ENCODE results near the gene CYP24A1.

Gene CYP24A1

DNA sequence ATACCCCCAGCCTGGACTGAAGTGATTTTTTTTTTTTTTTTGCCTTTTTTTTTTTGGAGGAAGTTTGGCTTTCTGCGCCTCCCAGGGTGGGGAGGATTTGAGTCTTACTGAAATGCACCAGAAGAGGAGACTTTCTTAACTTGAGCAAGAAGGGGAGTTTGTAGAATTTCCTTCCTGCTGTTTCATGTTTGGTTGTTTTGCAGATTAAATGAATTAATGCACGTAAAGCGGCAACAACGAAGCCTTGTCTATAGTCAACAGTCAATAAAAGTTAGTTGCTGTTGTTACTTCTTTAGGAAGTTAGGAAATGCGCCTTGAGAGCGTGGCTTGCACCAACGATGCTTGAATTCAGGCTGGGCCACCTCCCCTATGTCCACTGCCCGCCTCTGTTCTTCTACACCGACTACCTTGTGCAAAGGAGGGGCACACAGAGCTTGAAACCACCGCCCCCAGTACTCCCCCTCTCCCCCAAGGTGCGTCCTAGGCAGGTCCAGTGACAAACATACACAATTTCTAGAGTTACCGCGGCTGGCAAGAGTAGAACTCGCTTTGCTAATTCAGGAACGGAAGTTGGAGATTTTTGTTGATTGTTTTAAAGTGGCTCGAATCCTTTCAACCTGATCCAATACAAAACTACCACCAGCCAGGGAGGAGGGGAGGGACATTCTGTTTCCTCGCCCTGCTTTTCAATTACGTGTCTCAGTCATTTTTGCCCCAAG lies 830 bp upstream of the CYP24A1 start:
- DNase-seq (ENCODE audit: low read depth), result no peak

DNA sequence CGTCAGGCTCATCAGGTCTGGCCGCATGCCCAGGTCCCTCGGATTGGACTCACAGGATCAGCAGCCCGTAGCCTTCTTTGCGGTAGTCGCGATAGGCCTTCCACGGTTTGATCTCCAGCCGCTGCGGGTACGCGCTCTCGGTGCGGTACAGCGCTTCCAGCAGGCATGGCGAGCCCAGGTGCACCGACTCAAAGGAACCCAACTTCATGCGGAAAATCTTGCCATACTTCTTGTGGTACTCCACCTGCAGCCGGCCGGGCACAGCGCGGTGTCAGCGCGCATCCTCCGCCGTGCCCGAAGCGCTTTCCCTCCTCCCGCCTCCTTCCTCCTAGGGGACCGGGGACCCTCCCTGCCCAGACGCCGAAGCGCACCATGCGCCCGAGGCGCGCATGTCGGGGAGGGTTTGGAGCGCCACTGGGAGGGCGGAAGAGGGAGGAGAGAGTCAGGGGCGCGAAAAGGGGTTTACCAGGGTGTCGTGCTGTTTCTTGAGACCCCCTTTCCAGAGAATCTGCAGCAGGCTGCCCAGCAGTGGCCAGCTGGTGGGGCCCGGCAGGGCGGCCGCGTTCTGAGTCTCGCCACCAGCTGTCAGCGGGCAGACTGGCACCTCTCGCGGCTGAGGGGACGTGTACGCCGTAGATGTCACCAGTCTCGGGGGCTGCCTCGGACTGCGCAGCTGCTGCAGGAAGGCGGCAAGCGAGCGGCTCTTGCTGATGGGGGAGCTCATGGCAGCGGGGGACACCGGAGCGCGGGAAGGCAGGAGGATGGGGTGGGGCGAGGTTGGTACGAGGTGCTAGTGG lies 732 bp downstream of the CYP24A1 start:
- DNase-seq (ENCODE audit: low read depth), result no peak

DNA sequence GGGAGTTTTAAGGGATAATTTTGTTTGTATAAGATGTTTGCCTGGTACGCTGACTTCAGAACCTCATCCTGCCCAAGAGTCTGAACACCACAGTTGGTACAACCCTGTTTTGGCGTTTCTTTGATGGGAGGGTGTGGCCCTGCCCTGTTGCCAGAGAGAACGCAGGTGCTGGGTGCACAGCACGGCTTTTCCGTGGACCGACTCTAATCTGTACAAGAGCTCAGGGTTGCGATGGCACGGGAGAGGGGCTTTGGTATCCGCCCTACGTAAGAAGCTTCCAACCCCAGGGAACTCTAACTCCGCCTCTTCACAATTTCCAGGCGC lies 1.3 kb downstream of the CYP24A1 start:
- no peak for DNase-seq (ENCODE audit: low read depth)

DNA sequence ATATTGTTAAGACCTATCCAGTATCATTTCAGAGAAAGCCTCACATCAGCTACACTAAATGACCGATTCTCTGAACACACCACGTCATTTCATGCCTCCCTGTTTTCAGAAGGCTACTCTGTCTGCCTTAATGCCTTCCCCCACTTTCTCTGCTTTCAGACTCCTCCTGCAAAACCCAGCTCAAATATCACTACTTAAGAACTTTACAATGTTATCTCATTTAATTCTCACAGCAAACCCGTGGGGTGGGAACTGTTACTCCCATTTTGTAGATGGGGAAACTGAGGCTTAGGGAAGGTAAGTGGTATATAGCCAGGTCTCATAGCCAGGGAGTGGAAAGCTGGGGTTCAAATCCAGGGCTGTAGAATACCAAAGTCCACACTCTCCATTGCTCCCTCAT lies 2.8 kb downstream of the CYP24A1 start:
- DNase-seq (ENCODE audit: low read depth), result no peak

DNA sequence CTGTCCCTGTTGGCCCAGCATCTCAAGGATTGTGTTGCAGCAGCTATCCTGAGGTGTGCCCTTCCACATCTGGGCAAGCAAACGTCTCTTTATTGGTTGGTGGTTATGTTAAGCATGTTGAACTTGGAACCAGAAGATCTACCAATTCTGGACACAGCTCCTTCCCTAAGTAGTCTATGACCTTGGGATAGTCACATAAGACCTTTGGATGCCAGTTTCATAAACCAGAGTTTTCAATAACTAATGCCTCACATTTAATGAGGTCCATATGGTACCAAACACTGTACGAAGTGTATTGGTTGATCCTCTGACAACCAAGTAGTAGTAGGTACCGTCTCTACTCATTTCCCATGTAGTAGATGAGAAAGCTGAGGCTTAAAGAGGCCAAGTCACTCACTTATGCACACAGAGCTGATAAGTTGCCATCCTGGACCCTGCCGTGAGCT lies 3.7 kb downstream of the CYP24A1 start:
- no peak for DNase-seq (ENCODE audit: low read depth)

DNA sequence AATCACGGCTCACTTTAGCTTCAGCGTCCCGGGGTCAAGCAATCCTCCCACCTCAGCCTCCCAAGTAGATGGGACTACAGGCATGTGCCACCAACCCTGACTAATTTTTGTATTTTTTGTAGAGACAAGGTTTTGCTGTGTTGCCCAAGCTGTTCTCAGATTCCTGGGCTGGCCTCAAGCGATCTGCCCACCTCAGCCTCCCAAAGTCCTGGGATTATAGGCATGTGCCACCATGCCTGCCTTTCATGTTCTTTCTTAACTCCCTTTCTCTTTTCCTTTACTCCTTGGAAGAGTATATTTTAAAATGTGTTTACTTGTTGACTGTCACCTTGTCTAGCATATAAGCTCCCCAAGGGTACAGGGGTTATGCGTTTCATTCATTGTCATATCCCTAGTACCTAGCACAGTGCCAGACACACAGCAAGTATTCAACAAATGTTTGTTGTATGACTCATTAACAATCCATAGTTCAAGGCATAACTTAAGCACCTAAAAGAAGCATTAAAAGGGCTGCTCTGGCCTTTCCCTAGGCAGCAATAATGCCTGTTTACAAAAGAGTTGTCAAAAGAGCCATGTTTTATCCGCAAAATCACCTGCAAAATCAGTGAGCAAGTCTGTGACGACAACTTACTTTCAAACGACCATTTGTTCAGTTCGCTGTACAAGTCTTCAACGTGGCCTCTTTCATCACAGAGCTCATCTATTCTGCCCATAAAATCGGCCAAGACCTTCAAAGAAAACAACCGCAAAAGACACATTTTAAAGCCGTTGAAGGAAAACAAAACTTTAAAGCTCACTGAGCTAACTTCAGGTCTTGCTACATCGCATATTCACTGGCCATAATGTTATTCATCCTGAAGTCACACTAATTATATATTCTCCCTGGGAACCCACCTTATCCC lies 4.6 kb downstream of the CYP24A1 start:
- DNase-seq (ENCODE audit: low read depth), result no peak

DNA sequence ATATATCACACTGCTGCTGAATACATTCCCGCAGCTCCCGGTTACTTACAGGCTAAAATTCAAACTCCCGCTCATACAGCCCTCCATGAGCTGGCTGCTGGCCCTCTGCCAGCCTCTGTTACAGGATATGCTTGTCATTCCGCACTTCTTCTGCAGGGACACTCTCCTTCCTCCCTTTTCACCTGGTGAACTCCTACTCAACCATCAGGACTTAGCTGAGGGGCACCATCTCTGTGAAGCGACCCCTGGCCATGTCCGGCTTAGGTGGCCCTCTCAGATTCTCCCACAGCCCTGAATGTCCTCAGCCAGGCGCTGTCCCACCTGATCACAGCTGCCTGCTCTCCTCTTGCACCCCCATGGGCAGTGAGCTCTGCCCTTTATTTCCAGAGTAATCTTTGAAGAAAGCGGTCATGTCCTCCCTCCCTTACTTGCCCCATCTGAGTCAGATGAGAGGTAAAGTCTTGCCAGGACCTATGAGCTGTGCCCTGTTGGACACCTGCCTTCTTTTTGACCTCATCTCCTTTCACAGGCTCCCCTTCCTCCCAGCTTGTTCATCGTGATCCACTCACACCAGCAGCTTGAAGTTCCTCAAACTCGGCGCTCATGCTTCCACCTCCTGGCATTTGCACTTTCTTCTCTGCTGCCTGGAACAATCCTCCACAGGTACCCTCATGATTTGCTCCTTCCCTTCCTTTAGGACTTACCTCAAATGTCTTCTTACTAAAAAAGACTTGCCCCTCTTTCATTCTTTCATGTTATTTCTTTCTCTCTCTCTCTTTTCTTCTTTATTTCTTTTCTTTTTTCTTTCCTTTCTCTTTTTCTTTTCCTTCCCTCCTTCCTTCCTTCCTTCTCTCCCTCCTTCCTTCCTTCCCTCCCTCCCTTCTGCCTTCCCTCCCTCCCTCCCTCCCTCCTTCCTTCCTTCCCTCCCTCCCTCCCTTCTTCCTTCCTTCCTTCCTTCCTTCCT lies 5.6 kb downstream of the CYP24A1 start:
- DNase-seq (ENCODE audit: low read depth), result no peak

DNA sequence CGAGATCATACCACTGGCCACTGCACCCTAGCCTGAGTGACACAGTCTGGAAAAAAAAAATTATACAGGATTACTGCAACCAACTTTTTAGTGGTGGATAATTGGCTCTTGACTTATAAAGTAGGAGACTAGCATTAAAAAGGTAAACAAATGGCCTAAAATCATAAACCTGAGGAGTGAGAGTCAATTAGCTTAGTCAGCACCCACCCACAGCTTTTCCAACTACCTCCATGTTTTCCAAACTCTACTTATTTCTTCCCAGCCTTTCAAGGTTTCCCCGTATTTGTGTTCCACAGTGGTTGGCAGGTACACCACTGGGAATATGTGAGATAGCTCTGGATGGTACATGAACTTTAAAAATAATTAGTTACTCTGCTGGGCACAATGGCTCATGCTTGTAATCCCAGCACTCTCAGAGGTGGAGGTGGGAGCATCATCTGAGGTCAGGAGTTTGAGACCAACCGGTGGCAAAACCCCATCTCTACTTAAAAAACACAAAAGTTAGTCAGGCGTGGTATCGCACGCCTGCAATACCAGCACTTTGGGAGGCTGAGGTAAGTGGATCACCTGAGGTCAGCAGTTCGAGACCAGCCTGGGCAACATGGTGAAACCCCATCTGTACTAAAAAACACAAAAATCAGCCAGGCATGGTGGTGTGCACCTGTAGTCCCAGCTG lies 6.7 kb downstream of the CYP24A1 start:
- no peak for DNase-seq (ENCODE audit: low read depth)

DNA sequence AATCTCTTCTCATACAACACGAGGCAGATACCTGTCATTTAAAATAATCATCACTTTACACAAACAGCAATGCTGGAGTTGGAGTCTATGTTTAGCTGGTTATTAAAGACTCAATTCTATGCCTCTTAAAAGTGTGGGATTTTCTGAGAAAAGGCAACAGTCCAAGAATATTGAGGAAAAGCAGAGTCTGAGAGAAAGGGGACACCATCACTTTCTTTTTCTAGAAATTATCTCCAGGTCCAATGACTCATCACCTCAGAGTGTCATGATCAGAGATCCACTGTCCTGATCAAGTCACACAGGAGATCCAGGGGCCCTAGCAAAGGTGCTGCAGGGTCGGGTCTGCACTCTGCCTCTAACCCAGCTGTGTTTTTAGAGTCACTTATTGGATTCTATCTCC lies 8.0 kb downstream of the CYP24A1 start:
- no peak for DNase-seq (ENCODE audit: low read depth)

DNA sequence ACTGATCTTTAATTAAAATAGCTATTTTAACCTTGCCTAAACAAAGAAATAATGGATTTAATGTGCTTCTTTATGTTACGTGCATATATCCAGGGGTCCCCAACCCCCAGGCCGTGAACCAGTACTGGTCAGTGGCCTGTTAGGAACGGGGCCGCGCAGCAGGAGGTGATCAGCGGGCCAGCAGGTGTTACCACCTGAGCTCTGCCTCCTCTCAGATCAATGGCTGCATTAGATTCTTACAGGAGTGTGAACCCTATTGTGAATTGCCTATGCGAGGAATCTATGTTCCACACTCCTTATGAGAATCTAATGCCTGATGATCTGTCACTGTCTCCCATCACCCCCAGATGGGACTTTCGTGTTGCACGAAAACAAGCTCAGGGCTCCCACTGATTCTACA lies 8.8 kb downstream of the CYP24A1 start:
- DNase-seq (ENCODE audit: low read depth), result no peak

DNA sequence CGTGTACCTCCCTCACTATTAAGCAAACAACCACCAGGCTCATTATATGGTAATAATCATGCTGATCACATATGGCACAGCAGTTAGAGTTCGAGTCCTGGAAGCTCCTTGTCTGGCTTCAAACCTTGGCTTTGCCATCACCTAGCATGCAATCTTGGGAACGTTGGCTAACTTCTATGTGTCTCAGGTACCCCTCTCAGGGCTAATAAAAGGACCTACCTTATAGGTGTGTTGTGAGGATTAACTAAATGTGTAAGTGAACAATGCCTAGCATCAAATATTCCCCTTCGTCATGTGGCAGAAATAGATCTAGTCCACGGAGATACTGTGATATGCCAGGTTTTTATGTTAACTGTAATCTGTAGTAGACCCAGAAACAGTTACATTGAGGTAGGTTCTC lies 10.4 kb downstream of the CYP24A1 start:
- no peak for DNase-seq (ENCODE audit: low read depth)

DNA sequence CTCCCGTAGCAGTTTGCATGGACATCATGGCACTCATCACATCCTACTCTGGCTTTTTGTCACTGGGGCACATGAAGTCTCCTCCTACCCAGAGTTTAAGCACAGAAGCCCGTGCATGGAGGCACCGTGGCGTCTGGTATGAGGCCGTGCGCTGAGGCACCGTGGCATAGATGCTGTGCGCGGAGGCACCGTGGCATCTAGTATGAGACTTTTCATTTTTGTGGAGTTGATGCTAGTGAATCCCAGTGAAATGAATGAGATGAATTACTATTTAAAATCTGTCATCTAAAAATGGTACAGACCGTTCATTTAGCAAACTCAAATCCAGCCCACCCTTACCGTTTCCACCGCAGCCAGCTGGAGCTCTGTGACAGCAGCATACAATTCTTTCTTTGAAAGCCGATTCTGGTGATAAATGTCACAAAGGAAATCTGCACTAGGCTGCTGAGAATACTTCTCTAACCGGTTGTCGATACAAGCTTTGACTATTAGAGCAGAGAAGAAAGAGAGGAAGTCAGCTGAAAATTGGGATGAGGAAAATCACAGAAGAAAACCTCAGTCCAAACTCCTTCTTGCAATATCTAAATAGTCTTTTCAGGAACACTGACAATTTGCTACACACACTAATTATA lies 11.3 kb downstream of the CYP24A1 start:
- no peak for DNase-seq (ENCODE audit: low read depth)

DNA sequence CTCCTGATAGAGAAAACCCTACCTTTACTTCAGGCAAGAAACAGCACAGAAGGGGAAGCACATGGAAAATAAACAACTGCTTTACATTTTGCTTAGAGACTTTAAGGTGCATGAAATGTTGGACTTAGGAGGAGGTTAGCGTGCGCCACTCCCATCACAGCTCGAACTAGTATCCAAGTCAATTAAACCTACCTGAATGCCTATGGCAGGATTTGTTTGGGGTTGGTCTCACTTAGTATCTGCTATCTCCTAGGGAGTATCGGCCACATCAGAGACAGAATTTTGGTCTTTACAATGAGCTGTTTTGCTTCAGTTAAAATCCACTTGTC lies 12.0 kb downstream of the CYP24A1 start:
- no peak for DNase-seq (ENCODE audit: low read depth)

DNA sequence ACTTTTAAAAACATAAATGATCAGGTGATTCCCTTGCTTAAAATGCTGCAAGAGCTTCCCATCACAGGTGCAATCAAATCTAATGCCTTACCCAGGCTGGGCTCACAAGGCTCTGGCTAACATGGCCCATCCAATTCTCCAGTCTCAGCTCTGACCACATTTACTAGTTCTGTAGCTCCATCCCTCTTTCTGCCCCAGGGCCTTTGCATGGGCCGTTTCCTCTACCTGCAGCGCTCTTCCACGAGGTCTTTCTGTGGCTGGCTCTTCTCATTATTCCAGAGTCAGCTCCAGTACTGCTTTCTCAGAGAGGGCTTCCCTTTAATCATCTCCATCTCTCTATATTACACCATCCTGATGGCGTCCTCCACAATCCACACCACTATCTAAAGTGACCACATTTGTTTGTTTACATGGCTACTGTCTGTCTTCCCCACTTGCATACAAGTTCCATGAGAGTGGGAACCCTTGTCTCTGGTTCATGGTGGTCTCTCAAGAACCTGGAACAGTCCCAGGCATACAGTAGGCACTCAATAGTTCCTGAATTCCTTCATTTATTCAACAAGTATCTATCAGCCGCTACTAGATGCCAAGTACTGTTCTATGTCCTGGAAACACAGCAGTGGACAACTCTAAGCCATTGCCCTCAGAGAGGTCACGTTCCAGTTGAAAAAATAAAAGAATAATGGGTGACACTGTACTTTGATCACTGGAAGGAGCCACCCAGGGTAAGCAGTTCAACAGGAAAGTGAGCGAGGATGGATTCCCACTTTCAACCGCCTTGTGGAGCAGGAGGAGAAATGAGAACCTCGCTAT lies 12.6 kb downstream of the CYP24A1 start:
- no peak for DNase-seq (ENCODE audit: low read depth)

DNA sequence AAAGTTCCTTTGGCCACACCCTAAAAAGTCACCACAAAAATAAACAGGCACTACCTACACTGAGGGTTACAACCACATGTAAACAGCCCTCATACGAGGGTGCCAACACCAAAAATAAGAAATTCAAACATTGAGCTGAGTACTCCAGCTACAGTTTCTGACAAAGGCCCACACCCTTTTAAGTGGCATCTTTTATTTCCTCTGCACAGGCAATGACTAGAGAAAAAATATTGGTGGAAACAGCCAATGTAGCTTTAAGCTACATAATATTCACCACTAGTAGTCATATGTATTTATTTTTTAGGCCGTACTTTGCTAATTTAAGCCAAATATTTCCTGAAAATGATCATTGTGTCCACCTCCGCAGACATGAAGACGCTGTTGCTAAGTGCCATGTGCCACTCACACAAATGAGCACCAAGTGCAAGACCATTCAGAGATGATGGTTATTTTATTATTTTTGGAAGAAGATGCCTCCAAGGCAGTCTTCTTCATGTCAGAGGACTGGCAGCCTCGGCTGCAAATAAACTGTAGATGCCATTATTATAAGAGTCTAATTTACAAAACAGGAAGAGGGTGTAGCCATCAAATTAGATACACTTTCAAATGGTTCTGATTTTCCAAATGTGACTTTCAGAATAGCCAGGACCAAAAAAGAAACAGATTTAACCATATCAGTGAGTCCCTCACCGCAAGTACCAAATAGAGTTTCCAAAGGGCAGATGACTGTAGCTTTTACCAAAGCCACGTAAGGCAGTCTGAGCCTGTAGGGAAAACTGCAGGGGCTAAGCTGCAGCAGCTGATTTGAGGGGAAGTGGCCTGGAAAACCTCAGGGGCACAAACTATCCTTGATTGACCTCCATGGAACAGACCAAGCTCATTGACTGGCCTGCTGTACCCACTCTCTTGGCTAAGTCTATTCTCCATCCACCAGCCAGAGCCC lies 13.4 kb downstream of the CYP24A1 start:
- DNase-seq (ENCODE audit: low read depth), result no peak

DNA sequence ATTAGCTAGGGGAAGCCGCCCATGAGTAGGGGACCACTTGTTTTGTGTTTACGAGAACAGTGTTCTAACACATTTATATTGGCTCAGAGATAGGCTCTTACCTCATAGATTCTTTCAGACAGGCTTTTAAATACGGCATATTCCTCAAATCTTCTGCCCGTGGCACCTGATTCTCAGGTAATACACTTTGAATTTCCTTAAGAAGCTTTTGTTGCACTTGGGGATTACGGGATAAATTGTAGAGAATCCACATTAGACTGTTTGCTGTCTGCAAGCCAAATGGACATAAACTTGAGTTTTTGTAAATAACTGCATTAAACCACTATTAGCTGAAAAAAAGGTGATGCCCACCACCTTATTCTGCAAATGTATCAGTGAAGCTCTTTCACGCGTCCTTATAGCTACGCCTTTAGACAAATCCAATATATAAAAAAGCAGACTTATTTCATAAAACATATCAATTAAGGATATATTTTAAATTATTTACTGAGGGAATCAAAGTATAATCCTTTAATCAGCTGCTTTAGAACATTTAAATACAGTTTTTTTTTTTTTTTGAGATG lies 14.8 kb downstream of the CYP24A1 start:
- DNase-seq (ENCODE audit: low read depth), result no peak

DNA sequence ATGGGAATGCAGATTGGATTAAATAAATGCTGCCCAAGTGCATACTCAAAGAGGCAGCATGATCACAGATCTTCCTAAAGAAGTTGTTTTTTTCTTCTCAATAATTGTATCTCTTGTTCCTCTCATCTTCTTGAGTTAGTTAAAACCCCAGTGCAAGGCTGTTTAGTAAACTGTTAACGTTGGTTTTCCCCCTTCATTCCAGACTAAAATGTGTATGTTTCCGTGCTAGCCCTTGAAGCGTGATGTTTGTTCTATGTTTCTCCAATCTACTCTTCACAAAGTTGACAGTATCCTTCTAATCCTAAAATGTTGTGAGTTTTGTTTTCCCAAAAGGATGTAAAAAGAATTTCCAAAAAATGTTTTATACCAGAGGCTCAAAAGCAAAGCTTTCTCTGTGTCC lies 15.6 kb downstream of the CYP24A1 start:
- no peak for DNase-seq (ENCODE audit: low read depth)

Measured in T-helper 22 cell (primary cell).